HG03039 (cell line): ENCODE results near the gene ZSWIM5.
"Not testable (repeated sequence)": the region's sequence is repeated elsewhere in the genome, so short reads cannot be mapped to it uniquely, and the experiment has no call there.

Experiments used
- ATAC-seq: cut with Tn5 transposase; IDR thresholded peaks from one replicate; pipeline ENCODE4 v1.9.1; 2021; ENCODE audit warnings: mild to moderate bottlenecking, moderate library complexity; ENCODE audit not compliant: unreplicated experiment

Gene ZSWIM5

DNA sequence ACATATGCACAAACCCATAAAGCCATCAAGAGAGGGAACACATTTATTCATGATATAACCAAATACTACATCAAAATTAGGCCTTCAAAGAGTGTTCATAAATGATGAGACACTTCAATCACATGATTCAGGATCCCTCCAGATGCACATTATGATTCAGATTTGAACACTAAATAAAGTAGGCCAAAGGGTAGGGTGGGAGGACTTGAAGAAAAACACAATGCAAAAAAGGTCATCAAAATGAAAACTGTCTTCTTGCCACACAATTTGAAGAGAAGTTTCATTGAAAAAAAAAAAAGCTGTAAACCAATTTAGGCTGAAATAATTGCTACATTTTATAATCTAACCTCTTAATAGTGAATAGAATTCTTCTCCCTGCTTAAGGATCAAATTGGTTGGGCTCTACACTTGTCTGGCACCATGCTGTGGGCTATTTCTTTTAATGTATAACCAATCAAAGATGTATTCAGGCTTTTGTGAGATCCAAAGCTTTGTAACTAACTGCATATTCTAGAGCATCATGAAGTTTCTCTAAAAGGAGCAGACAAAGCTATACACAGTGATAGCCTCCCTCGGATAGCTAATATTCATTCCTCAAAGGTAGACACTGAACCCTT lies 58.1 kb downstream of the ZSWIM5 start:
- no peak for ATAC-seq

DNA sequence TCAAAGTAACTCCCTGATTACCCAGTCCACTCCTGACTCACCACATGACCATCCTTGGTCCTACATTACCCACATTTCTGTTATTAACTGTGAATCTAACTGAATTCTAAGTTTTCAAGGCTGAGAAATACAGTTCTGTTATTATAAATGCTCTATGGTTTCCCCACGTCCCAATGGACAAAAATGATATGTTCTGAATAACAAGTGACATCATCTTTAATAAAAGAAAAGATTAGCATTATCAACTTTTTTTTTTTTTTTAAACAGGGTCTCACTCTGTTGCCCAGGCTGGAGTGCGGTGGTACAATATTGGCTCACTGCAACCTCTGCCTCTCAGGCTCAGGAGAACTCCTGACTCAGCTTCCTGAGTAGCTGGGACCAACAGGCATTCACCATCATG lies 59.6 kb downstream of the ZSWIM5 start:
- ATAC-seq, result no peak

DNA sequence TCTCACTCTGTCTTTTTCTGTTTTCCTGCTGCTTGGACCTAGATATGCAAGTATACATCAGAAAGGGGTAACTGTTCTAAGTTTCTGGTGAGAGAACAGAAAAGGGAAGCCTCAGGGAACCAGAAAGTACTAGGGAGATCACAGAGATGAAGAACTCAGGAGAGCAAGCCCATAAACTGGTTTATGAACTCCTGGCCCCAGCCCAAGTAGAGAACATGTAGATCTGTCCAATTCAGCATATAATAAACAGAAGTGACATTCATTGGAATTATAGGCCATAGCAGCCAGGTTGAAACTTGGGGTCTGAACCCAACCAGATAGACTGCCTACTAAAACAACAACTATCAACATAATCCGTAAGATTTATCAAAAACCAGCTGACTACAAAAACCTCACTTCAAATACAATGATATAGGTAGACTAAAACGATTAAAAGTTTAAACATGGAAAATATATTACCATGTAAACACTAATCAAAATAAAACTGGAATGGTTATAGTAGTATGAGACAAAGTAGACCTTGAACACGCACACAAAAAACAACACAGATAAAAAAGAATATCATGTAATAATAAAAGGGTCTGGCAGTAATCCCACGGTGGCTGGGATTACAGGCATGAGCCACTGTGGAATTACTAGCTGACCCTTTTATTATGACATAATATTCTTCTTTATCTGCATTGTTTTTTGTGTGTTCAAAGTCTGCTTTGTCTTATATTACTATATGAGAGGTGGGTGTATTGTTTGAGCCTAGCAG lies 65.0 kb downstream of the ZSWIM5 start:
- no peak for ATAC-seq

DNA sequence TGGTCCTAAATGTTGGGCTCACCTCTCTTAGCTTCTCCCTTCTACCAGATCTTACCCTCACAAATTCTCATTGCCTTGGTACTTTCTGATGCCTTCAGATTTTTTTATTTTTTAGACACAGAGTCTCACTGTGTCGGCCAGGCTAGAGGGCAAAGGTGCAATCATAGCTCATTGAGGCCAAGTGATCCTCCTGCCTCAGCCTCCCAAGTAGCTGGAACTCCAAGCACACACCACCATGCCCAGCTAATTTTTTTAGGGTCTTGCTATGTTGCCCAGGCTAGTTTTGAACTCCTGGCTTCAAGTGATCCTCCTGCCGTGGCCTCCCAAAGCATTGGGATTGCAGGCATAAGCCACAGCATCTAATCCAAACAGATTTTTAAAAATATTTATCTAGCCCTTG lies 69.4 kb downstream of the ZSWIM5 start:
- ATAC-seq, result no peak

DNA sequence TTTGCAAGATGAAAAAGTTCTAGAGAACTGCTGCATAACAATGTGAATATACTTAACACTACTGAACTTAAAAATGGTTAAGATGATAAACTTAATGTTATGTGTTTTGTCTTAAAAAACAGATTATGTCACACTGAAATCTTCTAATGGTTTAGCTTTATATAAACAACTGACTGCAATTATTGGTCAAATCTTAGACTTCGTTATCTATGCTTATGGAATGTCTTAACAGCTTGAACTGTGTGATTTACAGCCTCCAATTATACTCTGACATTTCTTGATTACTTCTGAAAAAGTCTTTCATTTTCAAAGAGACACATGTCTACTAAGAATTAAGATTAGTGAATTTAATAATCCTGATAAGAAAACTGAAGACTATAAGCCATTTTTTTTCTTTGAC lies 71.1 kb downstream of the ZSWIM5 start:
- no peak for ATAC-seq

DNA sequence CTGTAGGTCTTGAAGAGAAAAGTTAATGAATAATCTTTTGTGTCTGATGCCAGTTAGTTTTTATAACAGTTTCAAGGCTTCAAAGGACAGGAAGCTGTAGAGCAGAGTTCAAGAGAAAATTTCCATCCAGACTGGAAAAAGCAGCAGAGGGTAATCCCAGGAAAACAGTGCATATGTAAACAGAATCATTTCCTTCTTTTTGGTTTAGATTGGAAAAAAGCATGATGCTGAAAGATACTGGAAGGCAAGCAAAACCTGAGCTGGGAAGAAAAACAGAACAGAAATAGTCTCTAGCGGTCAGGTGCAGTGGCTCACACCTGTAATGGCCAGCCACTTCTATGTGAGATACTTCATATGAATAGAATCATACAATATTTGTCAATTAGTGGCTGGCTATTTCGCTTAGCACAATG lies 71.9 kb downstream of the ZSWIM5 start:
- no peak for ATAC-seq

DNA sequence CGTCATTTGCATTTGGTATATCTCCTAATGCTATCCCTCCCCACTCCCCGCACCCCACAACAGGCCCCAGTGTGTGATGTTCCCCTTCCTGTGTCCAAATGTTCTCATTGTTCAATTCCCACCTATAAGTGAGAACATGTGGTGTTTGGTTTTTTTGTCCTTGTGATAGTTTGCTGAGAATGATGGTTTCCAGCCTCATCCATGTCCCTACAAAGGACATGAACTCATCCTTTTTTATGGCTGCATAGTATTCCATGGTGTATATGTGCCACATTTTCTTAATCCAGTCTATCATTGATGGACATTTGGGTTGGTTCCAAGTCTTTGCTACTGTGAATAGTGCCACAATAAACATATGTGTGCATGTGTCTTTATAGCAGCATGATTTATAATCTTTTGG lies 73.7 kb downstream of the ZSWIM5 start:
- ATAC-seq, result not testable (repeated sequence)

DNA sequence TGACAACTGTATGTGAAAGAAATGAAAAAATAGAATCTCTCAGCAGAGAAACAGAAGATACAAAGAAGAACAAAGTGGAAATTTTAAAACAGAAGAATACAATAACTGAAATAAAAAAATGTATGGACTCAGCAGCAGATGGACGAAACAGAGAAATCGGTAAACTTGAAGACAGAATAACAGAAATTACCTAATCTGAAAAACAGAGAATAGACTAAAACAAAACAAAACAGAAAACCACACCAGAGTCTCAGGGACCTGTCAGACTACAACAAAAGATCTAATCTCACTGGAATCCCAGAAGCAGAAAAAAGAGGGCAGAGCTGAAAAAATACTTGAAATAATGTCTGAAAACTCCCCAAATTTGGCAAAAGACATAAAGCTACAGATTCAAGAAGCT lies 83.0 kb downstream of the ZSWIM5 start:
- ATAC-seq, result no peak

DNA sequence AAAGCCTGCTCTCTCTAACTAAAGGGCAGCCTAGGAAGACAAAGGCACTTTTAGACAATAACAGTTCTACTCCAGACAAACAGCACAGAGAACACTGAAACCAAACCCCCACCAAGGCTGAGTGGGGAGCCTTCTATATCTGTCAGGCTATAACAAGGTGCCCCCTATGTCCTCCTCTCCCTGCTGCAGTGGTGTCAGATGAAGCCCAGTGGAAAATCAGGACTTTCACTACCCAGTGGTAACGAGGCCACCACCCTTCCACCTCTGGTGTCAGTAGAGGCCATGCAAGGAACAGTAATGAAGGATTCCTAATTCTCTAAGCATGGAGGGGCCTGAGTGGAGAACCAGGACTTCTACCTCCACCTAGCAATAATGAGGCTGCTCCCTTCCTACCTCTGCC lies 83.7 kb downstream of the ZSWIM5 start:
- no peak for ATAC-seq

DNA sequence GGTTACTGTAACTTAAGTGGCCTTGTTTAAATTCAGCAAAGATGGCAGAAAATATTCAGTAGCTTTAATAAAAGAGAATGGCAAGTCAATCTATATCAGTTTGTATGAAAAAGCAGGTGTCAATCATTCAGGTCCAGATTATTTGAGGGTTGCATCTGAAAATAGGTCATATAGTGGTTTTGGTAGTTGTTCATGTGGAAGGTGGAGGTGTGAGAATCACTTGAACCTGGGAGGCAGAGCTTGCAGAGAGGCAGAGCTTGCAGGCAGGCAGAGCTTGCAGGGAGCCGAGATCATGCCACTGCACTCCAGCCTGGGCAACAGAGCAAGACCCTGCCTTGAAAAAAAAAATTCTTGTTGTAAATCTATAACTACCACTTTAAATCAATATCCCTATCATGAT lies 88.6 kb downstream of the ZSWIM5 start:
- no peak for ATAC-seq

DNA sequence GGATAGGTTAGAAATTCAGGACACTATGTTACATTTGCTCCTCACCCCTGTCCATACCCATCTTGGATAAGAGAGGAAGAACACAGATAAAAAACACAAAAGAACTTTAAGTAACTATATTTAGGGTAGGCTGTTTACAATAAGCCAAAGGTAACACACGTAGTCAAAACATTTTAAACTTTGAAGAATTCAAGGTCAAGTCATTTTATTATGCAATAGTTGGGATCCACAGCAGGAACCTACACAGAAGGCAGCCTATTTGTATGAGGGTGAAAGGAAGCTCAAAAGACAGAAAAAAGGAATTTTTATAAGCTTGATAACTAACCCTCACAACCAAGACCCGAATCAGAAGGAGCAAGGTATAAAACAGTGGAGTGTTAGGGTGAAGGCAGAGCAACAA lies 89.6 kb downstream of the ZSWIM5 start:
- no peak for ATAC-seq

DNA sequence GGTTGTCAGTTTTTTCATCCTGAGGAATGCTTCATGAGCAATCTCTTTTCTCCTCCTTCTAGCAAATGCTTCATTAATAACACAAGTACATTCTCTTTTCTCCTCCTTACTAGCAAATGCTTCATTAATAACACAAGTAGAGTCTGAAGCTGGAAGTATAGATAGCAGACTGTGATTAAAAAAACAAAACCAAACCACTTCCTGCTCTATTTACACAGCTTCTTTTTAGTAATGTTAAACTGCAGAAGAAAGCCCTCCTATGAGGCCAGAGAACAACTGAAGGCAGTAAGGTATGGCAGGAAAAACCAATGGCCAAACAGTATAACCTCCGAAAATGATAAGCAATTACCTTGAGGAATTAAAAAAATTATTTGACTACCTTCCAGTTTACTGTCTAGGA lies 90.1 kb downstream of the ZSWIM5 start:
- no peak for ATAC-seq

DNA sequence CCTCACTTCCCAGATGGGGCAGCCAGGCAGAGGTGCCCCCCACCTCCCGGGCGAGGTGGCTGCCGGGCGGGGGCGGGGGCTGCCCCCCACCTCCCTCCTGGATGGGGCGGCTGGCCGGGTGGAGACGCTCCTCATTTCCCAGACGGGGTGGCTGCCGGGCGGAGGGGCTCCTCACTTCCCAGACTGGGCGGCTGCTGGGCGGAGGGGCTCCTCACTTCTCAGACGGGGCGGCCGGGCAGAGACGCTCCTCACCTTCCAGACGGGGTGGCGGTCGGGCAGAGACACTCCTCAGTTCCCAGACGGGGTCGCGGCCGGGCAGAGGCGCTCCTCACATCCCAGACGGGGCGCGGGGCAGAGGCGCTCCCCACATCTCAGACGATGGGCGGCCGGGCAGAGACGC lies 91.2 kb downstream of the ZSWIM5 start:
- ATAC-seq, result not testable (repeated sequence)

DNA sequence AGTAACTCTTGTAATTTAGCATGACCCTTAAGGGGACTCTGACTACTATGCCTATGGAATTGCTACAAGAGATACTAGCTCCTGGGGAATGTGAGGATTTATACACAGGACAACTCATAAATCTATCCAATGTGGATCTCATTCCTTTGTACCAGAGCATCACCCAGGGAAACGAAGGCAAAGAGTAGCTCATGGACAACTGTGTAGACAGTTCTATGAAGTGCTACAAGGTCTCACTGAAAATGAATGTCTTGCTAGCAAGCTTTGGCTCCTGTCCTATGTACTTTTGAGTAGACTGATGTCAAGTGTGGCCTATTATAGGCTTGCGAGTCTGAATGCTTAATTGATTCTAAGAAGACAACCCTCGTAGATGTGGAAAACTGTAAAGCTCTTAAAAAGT lies 93.7 kb downstream of the ZSWIM5 start:
- no peak for ATAC-seq

DNA sequence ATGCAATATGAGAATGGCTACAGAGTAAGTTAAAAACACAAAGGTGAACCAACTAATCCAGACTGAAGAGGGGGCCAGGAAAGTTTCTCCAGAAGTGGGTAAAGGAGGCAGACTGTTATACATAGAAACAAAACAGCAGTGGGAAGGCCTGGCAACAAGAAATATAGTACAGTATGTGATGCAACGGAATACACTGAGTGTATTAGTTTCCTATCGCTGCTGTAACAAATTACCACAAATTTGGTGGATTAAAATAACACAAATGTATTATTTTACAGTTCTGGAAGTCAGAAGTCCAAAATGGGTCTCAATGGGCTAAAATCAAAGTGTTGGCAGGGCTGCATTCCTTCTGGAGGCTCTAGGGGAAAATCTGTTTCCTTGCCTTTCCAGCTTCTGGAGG lies 95.2 kb downstream of the ZSWIM5 start:
- no peak for ATAC-seq

DNA sequence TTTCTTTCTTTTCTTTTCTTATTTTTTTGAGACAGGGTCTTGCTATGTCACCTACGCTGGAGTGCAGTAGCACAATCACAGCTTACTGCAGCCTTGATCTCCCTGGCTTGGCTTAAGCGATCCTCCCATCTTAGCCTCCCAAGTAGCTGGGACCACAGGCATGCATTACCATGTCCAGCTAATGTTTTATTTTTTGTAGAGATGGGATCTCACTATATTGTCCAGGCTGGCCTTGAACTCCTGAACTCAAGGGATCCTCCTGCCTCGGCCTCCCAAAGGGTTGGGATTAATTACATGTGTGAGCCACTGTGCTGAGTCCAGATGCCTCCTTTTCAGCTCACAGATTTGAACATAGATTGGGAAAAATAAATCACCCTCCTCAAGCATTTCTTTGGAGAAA lies 98.6 kb downstream of the ZSWIM5 start:
- ATAC-seq, result no peak

DNA sequence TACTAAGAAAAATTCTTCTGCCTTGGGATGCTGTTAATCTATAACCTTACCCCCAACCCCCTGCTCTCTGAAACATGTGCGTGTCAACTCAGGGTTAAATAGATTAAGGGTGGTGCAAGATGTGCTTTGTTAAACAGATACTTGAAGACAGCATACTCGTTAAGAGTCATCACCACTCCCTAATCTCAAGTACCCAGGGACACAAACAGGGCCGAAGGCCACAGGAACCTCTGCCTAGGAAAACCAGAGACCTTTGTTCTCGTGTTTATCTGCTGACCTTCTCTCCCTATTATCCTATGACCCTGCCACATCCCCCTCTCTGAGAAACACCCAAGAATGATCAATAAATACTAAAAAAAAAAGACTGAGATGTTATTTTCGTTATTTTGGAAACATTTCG lies 99.5 kb downstream of the ZSWIM5 start:
- not testable (repeated sequence) for ATAC-seq

DNA sequence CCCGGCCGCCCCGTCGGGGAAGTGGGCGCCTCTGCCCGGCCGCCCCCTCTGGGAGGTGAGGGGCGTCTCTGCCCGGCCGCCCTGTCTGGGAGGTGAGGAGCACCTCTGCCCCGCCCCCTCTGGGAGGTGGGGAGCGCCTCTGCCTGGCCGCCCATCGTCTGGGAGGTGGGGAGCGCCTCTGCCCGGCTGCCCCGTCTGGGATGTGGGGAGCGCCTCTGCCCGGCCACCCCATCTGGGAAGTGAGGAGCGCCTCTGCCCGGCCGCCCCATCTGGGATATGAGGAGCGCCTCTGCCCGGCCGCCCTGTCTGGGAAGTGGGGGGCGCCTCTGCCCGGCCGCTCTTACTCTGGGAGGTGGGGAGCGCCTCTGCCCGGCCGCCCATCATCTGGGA lies 100.3 kb downstream of the ZSWIM5 start:
- not testable (repeated sequence) for ATAC-seq

DNA sequence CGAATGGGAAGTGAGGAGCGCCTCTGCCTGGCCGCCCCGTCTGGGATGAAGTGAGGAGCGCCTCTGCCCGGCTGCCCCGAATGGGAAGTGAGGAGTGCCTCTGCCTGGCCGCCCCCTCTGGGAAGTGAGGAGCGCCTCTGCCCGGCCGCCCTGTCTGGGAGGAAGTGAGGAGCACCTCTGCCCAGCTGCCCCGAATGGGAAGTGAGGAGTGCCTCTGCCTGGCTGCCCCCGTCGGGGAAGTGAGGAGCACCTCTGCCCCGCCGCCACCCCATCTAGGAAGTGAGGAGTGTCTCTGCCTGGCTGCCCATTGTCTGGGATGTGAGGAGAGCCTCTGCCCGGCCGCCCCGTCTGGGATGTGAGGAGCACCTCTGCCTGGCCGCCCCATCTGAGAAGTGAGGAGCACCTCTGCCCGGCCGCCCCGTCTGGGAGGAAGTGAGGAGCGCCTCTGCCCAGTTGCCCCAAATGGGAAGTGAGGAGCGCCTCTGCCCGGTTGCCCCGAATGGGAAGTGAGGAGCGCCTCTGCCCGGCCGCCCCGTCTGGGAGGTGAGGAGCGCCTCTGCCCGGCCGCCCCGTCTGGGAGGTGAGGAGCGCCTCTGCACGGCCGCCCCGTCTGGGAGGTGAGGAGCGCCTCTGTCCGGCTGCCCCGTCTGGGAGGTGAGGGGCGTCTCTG lies 100.8 kb downstream of the ZSWIM5 start:
- not testable (repeated sequence) for ATAC-seq

DNA sequence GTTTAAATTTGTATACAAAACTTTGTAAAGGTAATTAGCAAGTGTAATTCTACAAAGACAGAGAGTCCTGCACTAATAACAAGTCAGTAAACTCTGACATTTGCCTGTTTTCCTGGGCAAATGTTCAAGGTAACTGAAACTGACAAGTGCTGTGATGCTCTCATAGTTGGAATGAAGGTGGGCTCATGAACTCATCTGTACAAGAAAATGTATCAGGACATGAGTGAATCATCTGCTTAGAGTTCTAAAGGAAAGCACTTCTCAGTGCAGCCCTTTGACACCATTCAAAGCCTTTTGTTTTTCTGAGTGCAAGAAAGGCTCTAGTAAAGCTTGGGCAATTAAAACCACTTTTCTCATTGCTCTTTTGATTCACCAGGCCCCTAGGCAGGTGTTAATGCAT lies 102.9 kb downstream of the ZSWIM5 start:
- no peak for ATAC-seq

DNA sequence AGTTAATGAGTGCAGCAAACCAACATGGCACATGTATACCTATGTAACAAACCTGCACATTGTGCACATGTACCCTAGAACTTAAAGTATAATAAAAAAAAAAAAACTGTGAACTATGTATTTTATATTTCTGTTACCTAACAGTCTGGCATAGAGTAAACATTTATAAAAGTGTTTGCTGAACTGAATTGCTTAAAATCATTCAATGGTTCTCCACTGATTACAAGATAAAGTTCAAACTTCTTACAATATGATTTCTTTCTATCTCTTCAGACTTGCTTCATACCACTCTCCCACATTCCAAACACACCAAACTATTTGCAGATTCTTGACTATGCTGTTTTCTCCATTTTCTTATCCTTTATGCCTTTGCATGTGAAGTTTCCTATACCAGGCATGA lies 104.5 kb downstream of the ZSWIM5 start:
- no peak for ATAC-seq

DNA sequence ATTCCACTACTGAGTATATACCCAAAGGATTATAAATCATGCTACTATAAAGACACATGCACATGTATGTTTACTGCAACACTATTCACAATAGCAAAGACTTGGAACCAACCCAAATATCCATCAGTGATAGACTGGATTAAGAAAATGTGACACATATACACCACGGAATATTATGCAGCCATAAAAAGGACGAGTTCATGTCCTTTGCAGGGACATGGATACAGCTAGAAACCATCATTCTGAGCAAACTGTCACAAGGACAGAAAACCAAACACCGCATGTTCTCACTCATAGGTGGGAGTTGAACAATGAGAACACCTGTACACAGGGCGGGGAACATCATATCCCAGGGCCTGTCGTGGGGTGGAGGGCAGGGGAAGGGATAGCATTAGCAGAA lies 104.9 kb downstream of the ZSWIM5 start:
- not testable (repeated sequence) for ATAC-seq
